HG02642 (cell line): ENCODE data around the gene DUSP1.
"Not testable (repeated sequence)": the region's sequence is repeated elsewhere in the genome, so short reads cannot be mapped to it uniquely, and the experiment has no call there.

Experiments
- ATAC-seq: cut with Tn5 transposase; IDR thresholded peaks from one replicate; pipeline ENCODE4 v1.9.1; 2021; ENCODE audit warnings: mild to moderate bottlenecking; ENCODE audit not compliant: unreplicated experiment, poor library complexity

Gene DUSP1, protein sequence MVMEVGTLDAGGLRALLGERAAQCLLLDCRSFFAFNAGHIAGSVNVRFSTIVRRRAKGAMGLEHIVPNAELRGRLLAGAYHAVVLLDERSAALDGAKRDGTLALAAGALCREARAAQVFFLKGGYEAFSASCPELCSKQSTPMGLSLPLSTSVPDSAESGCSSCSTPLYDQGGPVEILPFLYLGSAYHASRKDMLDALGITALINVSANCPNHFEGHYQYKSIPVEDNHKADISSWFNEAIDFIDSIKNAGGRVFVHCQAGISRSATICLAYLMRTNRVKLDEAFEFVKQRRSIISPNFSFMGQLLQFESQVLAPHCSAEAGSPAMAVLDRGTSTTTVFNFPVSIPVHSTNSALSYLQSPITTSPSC

DNA sequence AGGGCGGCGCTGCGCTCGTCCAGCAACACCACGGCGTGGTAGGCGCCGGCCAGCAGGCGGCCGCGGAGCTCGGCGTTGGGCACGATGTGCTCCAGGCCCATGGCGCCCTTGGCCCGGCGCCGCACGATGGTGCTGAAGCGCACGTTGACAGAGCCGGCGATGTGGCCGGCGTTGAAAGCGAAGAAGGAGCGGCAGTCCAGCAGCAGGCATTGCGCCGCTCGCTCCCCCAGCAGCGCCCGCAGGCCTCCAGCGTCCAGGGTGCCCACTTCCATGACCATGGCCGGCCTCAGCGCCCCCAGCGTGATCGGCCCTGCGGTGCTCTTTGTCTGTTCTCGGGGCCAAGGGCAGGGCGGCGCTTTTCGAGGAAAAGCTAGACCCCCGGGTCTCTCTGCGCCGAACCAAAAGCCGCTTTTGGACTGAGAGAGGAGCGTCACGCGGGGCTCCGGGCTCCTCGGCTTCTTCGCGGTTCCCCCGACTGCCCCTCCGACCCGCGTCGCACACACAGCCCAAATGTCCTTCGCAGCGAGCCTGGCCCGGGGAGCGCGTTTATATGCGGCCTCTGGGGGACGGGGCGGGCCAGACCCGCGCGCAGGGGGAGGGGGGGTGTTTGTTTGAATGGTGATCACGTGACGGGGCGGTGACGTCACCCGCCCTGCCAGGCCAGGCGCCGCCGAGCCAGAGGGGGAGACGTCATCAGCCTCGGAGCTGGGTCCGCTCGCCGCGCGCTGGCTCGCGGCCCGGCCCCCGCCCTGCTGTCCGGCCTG lies at the start of gene DUSP1:
TSS of gene DUSP1 (minus strand) at position 521 of the 764 bp plus-strand sequence. CDS start at position 278, 243 bp downstream.
- ATAC-seq: peak; percentile 58

DNA sequence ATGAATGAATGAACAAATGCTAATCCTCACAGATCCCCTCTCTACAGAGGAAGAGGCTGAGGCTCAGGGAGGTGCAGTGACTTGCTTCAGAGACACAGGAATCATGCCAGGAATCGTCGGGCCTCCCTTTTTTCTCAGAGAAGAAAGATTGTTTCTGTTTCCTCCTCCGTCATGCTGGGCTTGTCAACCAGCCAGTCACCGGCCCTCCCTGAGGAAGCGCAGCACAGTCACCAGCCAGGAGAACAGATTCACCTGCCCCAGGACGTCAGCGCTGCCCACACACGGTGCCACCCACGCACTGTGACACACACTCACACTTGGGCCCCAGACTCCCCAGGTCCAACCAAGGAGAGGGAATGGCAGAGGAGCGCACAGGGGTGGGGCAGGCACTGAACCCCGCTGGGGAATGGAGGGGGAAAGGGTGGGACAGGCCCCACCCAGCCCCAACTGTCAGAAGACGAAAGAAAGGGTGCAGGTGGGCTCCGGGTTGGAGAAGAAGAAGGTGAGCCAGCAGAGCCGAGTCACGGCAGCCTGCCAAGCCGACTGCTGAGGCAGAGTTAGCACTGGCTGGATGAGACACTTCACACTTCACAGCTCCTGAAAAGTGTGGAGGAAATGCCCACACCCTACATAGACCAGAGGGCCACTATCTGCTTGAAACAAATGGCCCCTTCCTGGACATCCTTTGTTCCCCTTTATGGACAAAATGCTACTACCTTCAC lies 49.2 kb upstream of the DUSP1 start:
- ATAC-seq: no peak

DNA sequence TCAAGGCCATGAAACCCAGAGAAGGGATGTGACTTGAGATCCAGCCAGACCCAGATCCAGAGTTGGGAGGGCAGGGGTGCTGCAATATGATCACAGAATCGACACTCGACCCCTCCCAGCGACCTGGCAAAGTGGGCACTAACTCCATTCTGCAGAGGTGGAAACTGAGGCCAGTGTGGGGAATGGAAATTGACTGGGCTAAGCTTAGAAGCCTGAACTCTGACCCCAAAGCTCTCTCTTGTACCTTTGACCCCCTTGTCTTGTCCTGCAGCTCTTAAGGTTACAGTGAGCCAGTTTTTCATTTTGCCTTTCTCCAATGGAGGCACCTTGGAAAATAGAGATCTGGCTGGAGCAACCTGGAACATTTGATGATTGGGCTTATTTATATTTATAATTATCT lies 48.6 kb upstream of the DUSP1 start:
- ATAC-seq: no peak

DNA sequence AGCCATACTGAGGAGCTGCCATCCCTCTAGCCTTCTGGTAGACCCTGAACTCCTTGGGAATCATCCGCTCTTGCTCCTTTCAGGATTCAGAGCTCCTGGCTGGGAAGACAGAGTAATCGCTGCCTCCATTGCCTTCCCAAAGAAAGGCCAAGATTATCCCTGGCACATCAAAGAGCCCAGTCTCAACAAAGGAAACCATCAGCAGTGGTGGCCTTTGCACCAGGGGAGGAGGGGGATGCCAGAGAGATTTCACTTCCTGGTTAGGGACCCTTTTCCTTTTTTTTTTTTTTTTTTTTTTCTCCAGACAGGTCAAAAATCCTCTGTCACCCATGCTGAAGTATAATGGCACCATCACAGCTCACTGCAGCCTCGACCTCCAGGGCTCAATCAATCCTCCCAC lies 47.1 kb upstream of the DUSP1 start:
- ATAC-seq: no peak

DNA sequence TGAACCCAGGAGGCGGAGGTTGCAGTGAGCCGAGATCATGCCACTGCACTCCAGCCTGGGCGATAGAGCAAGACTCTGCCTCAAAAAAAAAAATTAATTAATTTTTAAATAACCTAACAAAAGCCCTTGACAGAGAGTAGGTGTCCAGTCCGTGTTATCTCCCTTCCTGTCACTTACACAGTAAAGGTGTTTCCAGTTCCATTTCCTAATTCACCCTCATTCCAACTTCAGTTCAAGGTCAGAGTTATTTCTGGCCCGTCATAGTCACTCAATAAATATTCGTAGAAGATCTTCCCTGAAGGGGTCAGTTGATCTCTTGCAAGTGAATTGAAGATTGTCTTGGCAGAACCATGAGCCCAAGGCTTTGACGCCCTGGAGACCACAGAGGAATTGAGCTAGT lies 46.7 kb upstream of the DUSP1 start:
- ATAC-seq: no peak

DNA sequence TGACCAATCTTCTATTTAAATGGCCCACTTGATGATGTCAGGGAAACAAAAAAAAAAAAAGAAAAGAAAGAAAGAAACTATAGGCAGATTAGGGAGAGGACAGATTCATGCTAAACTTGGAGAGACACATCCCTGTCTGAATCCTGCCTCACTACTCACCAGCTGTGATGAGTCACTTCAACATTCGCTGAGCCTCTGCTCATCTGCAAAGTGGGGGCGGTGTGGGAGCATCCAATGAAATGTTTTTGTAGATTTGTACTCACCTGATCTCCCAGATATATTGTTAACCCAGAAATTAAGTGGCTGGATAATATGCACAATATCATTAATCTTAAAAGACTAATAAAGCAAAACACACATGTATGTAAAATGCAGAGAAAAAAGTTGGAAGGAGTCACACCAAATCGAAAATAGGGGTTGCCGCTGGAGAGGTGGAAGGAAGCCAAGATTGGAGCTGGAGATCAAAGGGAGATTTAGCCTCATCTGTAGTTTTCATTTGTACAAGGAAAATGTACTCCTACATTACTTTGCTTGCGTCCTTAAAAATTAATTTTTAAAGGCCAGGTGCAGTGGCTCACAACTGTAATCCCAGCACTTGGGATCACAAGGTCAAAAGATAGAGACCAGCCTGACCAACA lies 46.0 kb upstream of the DUSP1 start:
- ATAC-seq: no peak

DNA sequence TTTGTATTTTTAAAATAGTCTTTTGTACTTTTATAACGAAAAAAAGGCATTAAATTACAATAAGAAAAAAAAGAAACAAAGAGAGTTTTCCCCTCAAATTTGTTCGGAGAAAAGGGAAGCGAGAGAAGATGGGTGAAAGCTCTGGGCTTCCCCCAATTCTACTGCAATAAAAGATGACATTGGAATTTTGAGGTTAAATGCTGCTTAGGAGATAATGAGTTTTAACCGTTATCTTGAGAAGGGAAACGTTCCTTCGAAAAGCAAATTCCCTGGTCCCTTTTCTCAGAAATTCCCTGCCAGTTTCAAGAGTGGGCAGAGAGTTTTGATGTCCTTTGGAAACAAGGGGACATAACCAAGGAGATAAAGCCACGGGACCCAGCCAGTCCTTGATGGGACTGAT lies 44.6 kb upstream of the DUSP1 start:
- ATAC-seq: no peak

DNA sequence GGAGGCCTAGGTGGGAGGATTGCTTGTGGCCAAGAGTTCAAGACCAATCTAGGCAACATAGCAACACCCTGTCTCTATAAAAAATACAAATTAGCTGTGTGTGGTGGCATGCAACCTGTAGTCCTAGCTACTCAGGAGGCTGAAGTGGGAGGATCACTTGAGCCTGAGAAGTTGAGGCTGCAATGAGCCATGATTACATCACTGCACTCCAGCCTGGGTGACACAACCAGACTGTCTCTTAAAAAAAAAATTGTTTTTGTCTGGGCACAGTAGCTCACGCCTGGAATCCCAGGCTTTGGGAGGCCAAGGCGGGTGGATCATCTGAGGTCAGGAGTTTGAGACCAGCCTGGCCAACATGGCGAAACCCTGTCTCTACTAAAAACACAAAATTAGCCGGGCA lies 40.0 kb upstream of the DUSP1 start:
- not testable (repeated sequence) for ATAC-seq

DNA sequence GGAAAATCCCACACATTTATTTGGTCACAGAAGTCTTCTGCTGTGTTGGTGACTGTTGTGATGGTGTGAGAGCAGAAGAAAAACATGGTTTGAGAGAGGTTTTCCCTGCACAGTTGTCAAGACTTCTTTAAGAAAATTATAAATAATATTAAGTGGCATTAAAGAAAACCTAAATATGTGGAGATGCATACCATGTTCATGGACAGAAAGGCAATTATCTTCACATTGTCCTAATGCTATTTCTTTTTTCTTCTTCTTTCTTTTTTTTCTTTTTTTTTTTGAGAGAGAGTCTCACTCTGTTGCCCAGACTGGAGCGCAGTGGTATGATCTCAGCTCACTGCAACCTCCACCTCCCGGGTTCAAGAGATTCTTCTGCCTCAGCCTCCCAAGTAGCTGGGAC lies 38.8 kb upstream of the DUSP1 start:
- no peak for ATAC-seq

DNA sequence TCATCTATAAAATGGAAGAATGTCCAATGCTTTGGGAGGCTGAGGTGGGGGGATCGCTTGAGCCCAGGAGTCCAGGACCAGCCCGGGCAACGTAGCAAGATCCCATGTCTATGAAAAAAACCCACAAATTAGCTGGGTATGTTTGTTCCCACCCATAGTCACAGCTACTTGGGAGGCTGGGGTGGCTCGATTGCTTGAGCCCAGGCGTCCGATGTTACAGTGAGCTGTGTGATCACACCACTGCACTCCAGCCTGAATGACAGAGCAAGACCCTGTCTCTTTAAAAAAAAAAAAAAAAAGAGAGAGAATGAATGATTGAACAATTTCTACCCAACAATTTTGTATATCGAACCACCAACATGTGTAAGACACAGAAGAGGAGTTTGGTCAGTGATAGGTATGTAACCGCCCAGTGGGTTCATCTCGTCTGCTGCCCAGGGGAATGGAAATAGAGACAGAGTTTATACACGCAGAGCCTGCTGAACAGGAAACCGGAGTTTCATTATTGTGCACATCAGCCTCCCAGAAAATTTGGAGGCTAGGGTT lies 36.8 kb upstream of the DUSP1 start:
- ATAC-seq: no peak

DNA sequence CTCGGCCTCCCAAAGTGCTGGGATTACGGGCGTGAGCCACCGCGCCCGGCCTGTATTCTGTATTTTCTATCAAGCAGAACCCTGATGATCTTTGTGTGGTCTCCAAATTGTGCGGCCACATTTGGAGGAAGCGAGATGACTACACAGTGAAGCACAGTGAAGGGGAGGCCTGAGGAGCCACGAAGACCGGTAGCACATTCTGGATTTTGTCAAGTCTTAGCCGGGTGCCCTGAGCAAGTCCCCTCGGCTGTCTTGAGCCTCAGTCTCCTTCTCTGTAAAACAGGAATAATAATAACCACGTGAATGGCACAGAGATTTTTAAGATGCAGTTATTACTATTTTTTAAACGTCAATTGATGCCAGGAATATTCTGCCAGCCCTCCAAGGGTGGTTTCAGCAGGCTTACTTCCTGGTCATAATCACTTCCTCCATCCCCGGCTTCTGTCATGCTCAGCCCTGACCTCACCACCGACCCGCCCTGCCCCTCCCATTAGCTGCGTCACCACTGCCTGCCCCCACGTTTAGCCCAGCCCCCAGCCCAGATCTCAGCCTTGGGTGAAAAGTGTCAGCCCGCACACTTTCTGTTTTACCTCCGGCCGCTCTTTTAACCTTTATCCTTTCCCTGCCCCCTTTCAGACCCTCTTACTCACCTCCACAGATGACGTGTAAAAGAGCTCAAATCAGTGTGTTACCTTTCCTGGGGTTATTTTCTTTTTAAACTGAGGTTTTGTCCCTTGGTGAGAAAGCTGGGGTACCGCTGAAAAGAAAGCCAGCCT lies 36.1 kb upstream of the DUSP1 start:
- ATAC-seq: peak; percentile 94

DNA sequence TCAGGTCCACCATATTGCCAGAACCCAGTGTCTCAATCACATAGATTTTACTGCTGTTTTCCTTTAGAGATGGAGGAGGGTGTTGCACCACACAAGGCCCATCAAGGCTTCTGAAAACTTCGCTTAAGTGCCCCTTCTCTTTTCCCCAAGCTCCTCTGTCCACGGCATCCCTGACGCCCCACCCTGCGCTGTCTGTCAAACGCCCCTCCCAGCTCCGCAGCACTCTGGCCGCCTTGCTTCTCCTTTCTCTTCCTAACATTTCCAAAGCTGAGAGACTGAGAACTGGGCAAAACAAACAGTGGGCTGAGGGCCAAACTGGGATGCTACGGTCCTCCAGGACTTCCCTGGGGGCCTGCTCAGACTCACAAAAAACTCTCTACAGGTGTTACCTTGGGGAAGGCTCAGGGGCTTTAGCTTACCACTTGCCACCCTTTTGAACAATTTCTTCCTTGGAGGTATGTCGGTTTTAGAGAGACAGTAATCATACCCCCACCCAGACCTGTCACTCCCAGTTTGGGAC lies 34.8 kb upstream of the DUSP1 start:
- no peak for ATAC-seq

DNA sequence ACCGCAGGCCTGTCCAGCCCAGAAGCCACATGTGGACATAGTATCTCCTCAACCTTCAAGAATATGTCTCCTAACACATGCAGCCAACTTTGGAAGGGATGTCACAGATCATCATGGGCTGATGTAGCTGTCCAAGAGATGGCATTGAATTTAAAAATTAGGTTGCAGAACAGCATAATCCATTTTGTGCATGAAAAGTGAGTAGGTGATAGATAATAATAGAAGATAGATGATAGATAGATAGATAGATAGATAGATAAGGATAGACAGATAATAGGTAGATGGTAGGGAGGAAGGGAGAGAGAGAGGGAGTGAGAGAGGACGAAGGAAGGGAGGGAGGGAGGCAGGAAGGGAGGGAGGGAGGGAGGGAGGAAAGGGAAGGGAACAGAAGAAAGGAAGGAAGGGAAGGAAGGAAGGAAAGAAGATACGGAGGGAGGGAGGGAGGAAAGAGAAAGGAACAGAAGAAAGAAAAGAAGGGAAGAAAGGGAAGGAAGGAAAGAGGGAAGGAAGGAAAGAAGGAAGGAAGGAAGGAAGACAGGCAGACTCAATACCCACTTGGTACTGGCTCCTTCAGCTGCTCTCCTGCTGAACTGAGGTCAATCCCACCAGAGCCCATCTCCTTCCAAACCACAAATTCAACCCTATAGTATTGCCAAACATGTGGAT lies 34.2 kb upstream of the DUSP1 start:
- no peak for ATAC-seq

DNA sequence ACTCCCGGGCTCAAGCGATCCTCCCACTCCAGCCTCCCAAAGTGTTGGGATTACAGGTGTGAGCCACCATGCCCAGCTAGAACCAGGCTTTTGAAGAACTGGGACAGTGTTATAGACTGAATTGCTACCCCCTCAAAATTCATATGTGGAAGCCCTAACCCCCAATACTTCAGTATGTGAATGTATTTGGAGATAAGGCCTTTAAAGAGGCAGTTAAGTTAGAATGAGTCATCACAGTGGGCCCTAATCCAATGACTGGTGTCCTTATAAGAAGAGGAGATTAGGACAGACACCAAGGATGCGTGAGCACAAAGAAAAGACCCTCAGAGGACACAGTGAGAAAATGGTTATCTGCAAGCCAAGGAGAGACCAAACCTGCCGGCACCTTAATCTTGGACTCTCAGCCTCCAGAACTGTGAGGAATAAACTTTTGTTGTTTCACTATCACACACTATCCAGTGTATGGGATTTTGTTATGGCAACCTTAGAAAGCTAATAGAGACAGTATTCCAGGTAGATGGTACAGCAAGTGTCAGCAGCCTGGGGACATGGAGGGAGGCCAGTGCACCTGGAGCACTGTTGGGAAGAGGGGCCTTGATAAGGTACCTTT lies 31.7 kb upstream of the DUSP1 start:
- ATAC-seq: no peak

DNA sequence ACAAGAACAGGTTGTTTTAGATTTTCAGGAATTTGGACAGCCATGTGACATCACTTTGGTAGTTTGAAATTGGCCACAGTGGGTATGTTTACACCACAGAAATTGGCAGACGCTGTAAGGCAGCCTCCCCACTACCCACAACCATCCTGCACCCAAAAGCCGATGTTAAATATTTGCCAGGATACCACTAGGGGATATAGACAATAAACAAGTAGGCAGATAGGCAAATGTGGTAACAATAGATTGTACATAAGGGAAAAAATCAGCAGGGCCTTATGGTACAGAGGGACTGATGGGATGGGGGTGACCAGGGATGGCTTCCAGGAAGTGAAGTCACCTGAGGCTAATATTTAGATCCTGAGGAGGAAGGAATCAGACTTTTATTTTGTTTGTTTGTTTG lies 31.1 kb upstream of the DUSP1 start:
- ATAC-seq: no peak

DNA sequence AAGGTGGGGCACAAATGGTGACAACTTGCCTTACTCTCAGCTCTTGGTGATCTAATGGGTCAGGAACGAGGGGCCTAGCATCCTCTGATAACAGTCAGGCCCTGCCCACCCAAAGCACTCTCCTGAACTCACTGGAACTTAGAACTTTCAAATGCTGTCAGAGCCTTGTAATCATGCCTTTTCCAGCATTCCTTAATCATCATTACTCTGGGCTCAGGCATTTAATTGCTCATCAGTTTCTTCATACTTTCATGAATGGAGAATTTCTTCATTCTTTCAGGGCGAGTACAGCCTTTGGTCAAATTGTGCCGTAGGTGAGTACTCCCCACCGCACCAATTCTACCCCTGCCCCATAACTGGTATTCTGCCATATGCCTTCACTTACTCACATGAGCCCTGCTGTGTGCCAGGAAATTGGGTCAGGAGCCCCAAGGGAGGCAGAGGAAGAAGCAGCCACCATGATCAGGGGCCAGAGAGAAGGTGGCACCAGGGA lies 30.2 kb upstream of the DUSP1 start:
- no peak for ATAC-seq

DNA sequence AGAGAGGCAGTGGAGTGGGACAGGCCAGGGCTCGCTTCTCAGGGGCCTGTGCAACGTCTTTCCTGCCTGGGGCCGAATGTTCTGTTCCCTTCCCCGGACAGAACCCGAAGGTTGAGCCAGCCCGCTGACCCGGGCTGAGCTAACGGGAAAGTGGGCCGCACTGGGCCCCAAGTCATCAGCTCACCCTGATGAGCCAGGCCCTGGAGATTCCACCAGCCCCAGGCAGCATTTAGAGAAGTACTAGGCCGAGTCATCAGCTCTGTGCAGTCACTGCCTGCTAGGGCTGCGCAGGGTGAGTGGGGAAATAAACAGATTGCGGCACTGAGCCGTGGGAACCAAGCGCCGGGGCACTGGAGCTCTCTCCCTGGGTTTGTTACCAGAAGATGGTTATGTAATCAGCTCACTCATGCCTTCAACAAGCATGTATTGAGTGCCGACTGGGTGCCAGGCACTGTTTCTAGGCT lies 29.1 kb upstream of the DUSP1 start:
- ATAC-seq: no peak

DNA sequence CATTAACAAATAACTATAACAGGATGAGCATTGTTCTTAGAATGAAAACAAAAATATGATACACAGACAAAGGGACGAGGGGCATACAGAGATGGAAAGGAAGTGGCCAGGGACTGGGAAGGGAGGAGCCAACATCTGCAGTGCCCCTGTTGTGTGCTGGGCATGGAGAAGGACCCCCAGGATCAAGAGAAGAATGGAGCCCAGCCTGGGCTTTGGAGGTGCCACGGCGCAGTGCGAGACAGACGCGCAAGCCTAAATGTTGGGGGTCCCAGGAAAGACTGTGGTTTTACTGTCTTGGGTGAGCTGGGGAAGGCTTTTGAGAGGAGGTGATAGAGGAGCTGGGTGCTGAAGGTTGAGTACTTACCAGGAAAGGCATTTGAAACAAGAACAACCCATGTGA lies 28.4 kb upstream of the DUSP1 start:
- ATAC-seq: no peak
